Fibroblast of the conjunctiva (primary cell): ENCODE data around the gene SLC11A2.
"Not testable (repeated sequence)": the region's sequence is repeated elsewhere in the genome, so short reads cannot be mapped to it uniquely, and the experiment has no call there.

ENCODE experiments used
- DNase-seq: peaks from one replicate; pipeline ENCODE4 v3.0.0-alpha.2; 2010; ENCODE audit warnings: low read depth

SLC11A2 gene

DNA sequence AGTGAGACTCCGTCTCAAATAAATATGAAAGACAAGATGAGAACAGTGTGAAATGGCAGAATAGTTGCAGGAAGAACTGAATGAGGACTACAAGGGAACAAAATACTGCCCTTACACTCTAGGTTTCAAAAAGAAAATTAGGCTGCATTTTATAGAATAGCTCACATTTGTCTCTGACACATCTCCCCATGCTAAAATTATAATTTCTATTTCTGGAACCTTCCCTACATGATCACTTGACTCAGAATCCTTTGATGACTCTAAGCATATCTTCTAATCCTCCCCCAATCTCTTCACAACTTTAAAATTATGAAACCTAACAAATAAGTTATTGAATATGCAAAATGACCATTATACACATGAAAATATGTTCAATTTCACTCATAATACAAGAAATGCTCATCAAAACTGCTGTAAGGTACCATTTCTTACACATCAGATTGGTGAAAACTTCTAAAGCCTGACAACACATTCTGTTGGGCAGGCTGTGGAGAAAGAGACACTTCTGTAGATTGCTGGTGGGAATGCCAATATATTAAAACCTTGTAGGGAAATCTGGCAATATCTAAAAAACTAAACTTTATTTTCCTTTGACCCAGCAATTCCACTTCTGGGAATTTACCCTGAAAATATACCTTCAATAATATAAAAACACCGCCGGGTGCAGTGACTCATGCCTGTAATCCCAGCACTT is 78.1 kb downstream of the SLC11A2 start:
- DNase-seq = no peak

DNA sequence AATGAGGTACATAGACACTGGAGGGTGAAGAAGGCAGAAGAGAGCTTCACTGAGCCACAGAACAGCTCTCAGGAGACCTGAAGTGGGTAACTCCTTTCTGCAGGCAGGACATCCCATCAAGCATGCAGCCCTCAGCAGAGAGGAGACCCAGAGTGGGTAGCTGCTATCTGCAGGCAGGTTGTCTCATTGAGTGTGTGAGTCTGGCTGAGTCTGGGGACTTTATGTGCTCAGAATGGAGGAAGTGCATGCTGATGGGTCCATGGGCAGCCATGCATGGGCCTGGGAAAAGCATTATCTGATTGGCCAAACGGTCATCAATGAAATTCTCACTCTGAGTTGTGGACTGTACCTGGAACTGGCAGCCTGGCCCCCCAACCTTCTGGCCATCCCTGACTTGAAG is 88.5 kb downstream of the SLC11A2 start:
- no peak for DNase-seq

DNA sequence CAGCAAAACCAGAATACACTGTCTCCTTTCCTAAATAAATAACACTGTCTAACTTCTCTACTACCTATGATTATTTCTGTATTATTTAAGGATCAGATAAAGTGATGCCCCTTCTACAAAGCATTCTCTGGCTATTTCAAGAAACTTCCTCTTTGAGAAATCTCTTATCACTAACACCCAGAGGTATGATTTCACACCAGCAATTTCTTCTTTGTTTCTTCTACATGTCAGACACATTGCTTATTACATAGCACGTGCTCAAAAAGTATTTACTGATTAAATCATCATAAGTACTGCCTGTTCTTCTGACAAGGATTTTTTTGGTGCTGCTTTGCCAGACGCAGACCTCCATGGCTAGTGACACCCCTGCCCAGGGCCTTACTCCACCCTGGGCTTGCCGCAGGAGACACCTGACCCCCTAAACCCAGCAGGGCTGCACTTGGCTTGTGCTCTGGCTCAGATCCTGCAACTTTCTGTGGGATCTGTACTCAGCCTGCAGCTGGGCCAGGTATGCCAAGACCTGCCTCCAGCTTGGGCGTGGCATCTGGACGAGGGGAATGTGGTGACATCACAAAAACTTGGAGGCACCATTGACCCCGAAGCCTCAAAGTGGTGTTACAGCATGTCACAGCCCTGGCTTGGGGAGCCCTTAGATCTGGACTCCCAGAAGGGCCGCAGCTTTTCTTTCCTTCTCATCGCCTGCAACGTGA is 89.2 kb downstream of the SLC11A2 start:
- DNase-seq = no peak

DNA sequence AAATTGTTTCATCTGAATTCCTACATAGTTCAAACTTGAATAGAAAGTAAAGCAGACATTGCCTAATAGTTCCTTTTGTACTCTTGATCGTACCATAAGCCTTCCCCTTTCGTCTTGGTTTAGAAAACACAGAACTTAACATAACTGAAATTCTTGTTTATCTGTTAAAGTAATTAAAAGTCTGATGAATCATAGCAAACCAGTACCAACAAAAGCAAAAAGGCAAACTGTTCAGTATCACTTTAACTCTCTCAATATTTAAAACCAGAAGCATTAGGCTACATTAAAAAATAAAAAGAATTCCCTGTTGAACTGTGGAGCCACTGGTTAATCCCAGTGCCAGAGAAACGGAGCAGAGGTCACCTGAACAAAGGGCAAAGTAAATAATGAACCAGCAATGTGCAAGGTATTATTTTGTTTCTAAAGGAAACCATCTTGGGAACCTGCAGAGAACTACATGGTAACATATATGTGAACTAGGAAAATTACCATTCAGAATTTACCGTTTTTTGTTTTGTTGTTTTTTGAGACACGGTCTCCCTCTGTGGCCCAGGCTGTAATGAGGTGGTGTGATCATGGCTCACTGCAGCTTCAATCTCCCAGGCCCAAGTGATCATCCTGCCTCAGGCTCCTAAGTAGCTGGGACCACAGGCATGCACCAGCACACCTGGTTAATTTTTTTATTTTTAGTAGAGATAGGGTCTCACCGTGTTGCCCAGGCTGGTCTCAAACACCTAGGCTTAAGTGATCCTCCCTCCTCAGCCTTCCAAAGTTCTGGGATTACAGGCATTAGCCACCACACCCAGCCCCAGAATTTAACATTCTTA is 91.0 kb downstream of the SLC11A2 start:
- no peak for DNase-seq

DNA sequence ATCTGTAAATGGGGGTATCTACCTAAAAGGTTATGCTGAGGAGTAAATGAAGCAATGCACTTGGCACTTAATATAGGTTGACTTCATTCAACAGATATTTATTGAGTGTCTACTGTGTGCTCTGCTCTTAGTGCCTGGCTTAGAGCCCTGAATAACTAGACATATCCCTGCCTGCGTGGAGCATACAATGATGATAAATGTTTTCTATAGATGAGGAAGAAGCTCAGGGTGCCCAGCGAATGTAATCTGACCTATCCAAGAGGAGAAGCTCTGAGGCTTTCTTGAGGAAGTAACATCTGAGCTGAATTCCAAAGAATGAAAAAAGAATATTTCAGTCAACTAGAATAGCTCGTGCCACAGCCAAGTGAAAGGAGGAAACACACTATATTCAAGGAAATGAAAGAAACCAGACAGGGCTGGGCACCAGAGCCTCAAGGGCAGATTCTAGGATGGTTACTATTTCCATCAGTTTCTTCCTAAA is 91.8 kb downstream of the SLC11A2 start:
- no peak for DNase-seq

DNA sequence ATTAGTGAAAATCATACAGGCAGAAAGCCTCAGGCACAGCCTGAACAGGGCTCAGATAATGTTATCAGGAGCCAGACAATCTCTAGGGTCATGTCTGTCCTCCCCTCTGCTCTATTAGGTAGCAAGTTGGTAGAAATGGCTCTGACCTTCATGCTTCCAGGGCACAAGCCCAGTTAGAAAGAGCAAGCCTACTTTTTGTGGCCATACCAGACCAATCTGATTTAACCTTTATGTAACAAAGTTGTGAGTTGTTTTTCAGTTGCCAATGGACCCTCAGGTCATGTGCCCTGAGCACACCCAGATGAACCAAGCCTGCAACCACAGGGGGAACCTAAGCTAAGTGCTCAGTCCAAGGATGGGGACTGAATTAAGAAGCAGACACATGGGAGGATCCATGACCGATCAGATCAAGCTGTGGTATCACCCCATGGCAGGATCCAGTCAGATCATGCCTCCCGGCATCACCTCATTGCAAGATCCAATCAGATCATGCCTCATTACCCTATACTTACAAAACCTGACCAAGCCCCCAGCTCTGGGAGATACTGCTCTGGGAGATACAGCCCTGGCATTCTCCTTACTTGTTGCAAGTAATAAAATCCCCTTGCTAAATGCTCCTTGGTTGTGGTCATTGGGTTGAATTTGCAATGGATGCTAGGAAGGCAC is 92.6 kb downstream of the SLC11A2 start:
- DNase-seq = no peak

DNA sequence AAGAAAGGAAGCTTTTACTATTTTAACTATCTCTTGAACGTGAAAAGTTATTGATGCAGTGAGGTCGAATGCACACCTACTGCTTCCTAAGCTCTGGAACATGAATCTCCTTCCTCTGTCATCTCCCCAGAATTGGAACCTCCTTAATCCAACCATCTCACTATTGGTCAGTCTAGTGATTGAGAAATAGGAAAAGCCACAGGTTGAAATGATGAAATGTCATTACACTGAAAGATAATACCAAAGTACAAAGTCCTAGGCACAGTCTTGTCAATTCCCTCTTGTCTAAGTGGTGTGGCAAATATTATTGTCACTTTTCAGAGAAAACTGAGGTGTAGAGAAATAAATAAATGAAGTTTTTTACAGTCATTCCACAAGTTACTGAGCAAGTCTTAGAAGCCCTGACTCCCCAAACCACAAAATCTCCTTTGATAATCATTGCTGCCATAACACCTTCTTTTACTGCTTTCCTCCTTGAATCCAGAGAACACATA is 93.3 kb downstream of the SLC11A2 start:
- no peak for DNase-seq

DNA sequence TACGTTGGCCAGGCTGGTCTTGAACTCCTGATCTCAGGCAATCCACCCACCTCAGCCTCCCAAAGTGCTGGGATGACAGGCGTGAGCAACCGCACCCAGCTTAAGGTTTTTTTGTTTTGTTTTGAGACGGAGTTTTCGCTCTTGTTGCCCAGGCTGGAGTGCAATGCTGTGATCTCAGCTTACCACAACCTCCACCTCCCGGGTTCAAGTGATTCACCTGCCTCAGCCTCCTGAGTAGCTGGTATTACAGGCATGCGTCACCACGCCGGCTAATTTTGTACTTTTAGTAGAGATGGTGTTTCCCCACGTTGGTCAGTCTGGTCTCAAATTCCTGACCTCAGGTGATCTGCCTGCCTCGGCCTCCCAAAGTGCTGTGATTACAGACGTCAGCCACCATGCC is 95.7 kb downstream of the SLC11A2 start:
- DNase-seq = not testable (repeated sequence)

DNA sequence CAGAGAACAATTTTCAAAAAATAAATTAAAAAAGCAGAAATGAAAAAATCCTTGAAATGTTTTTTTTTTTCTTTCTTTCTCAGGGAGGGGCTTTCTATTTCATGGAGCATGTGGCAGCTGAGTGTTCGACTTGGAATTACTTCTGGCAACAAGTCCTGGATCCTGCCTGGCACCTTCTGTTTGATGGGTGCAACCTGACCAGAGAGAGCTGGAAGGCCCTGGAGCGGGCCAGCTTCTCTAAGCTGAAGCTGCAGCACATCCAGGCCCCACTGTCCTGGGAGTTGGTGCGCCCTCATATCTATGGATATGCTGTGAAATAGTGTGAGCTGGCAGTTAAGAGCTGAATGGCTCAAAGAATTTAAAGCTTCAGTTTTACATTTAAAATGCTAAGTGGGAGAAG is 96.4 kb downstream of the SLC11A2 start:
- no peak for DNase-seq
